ENCODE data around the gene CXCL3. TPM values are rescaled to one million over a fixed set of nuclear protein-coding genes. Genes with fewer than 3 reads are reported as not detected.

Gene CXCL3
- total RNA-seq, 1 donor from 2014 or later: 0.20 TPM

- Mint-ChIP-seq H3K36me3 (ENCODE audit: low read depth) (peaks cover 1% of the 10 kb centered on the region), H3K4me1 (ENCODE audit: low read depth) (no peaks in the 10 kb centered on the region)
Measured at GRCh38 chr4:74012130-74012529, 26.4 kb downstream of the CXCL3 start.

GRCh38 chr4:74009307-74009706 lies 29.2 kb downstream of the CXCL3 start:
- peaks cover 11% of the 10 kb centered on the region for H3K4me1 Mint-ChIP-seq (ENCODE audit: low read depth)
- TF ChIP-seq CTCF (IDR thresholded peaks at IDR 0.05): no peak
- no peak for DNase-seq (ENCODE audit: low spot score)
- no peak overlapping the region for H3K4me3 Mint-ChIP-seq (ENCODE audit: unreplicated experiment)
- H3K36me3 Mint-ChIP-seq (ENCODE audit: low read depth): peaks cover 1% of the 10 kb centered on the region
- no peak overlapping the region for H3K27ac Mint-ChIP-seq (ENCODE audit: unreplicated experiment)
- peaks cover 20% of the 10 kb centered on the region for H3K27me3 Mint-ChIP-seq (ENCODE audit: low read depth)
- peaks cover 7% of the 10 kb centered on the region for H3K9me3 Mint-ChIP-seq (ENCODE audit: low read depth)

More at GRCh38 chr4:74012130-74012529, 26.4 kb downstream of the CXCL3 start:
- H3K9me3 Mint-ChIP-seq (ENCODE audit: low read depth): peaks cover 7% of the 10 kb centered on the region
- H3K27me3 Mint-ChIP-seq (ENCODE audit: low read depth): peaks cover 33% of the 10 kb centered on the region
- TF ChIP-seq CTCF (IDR thresholded peaks at IDR 0.05): no peak
- no peak overlapping the region for H3K27ac Mint-ChIP-seq (ENCODE audit: unreplicated experiment)
- DNase-seq (ENCODE audit: low spot score): no peak
- no peak overlapping the region for H3K4me3 Mint-ChIP-seq (ENCODE audit: unreplicated experiment)

GRCh38 chr4:74006009-74006476 lies 32.4 kb downstream of the CXCL3 start:
- no peak for DNase-seq (ENCODE audit: low spot score)
- H3K4me1 Mint-ChIP-seq (ENCODE audit: low read depth): peaks cover 11% of the 10 kb centered on the region
- peaks cover 3% of the 10 kb centered on the region for H3K36me3 Mint-ChIP-seq (ENCODE audit: low read depth)
- TF ChIP-seq CTCF (IDR thresholded peaks at IDR 0.05): no peak
- H3K27me3 Mint-ChIP-seq (ENCODE audit: low read depth): peaks cover 22% of the 10 kb centered on the region
- H3K27ac Mint-ChIP-seq (ENCODE audit: unreplicated experiment): no peak overlapping the region
- H3K9me3 Mint-ChIP-seq (ENCODE audit: low read depth): peaks cover 7% of the 10 kb centered on the region
- H3K4me3 Mint-ChIP-seq (ENCODE audit: unreplicated experiment): no peak overlapping the region

GRCh38 chr4:74005528-74005927 lies 33.0 kb downstream of the CXCL3 start:
- H3K9me3 Mint-ChIP-seq (ENCODE audit: low read depth): peaks cover 5% of the 10 kb centered on the region
- TF ChIP-seq CTCF (IDR thresholded peaks at IDR 0.05): no peak
- H3K36me3 Mint-ChIP-seq (ENCODE audit: low read depth): peaks cover 3% of the 10 kb centered on the region
- no peak overlapping the region for H3K27ac Mint-ChIP-seq (ENCODE audit: unreplicated experiment)
- H3K4me3 Mint-ChIP-seq (ENCODE audit: unreplicated experiment): no peak overlapping the region
- no peak for DNase-seq (ENCODE audit: low spot score)
- H3K4me1 Mint-ChIP-seq (ENCODE audit: low read depth): peaks cover 11% of the 10 kb centered on the region
- peaks cover 18% of the 10 kb centered on the region for H3K27me3 Mint-ChIP-seq (ENCODE audit: low read depth)

- H3K9me3 Mint-ChIP-seq (ENCODE audit: low read depth): peaks cover 3% of the 10 kb centered on the region
- no peak for TF ChIP-seq CTCF (IDR thresholded peaks at IDR 0.05)
Measured at GRCh38 chr4:74004668-74005067, 33.8 kb downstream of the CXCL3 start.

More at GRCh38 chr4:74004668-74005067, 33.8 kb downstream of the CXCL3 start:
- DNase-seq (ENCODE audit: low spot score): no peak
- Mint-ChIP-seq H3K4me1 (ENCODE audit: low read depth) (peaks cover 11% of the 10 kb centered on the region), H3K36me3 (ENCODE audit: low read depth) (peaks cover 2% of the 10 kb centered on the region), H3K27me3 (ENCODE audit: low read depth) (peaks cover 23% of the 10 kb centered on the region), H3K27ac (ENCODE audit: unreplicated experiment) (no peak overlapping the region), H3K4me3 (ENCODE audit: unreplicated experiment) (no peak overlapping the region)

Measured in chondrocyte (in vitro differentiated cells).